ENCODE measurements around the gene KRTAP5-5.

DNA sequence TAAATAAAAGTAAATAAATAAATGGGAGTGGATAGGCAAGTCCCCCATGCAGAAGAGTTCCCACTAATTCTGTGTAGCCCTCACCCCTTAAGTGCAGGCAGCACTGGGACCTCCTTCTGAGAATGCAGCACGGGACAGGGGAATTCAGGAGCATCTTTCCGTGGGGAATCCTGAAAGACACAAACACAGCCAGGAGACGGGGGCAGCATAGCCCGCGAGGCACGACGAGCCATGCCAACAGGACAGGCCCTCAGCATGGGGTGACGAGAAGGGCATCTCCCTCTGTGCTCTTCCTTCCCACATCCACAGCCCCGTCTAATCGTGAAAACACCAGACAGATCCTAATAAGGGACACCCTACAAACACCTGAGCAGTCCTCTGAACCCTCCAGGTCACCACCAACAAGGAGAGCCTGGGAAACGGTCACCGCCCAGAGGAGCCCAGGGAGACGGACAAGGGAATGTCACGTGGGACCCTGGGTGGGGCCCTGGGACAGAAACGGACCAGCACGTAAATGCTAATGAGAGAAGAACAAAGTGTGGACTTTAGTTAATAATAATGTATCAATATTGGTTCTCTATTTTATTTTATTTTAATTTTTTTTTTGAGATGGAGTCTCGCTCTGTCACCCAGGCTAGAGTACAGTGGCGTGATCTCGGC, 6.8 kb downstream of the KRTAP5-5 start:
- TF ChIP-seq, protein P1, sequence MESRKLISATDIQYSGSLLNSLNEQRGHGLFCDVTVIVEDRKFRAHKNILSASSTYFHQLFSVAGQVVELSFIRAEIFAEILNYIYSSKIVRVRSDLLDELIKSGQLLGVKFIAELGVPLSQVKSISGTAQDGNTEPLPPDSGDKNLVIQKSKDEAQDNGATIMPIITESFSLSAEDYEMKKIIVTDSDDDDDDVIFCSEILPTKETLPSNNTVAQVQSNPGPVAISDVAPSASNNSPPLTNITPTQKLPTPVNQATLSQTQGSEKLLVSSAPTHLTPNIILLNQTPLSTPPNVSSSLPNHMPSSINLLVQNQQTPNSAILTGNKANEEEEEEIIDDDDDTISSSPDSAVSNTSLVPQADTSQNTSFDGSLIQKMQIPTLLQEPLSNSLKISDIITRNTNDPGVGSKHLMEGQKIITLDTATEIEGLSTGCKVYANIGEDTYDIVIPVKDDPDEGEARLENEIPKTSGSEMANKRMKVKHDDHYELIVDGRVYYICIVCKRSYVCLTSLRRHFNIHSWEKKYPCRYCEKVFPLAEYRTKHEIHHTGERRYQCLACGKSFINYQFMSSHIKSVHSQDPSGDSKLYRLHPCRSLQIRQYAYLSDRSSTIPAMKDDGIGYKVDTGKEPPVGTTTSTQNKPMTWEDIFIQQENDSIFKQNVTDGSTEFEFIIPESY (IDR thresholded peaks at IDR 0.05): no peak
- TF ChIP-seq, protein P2, sequence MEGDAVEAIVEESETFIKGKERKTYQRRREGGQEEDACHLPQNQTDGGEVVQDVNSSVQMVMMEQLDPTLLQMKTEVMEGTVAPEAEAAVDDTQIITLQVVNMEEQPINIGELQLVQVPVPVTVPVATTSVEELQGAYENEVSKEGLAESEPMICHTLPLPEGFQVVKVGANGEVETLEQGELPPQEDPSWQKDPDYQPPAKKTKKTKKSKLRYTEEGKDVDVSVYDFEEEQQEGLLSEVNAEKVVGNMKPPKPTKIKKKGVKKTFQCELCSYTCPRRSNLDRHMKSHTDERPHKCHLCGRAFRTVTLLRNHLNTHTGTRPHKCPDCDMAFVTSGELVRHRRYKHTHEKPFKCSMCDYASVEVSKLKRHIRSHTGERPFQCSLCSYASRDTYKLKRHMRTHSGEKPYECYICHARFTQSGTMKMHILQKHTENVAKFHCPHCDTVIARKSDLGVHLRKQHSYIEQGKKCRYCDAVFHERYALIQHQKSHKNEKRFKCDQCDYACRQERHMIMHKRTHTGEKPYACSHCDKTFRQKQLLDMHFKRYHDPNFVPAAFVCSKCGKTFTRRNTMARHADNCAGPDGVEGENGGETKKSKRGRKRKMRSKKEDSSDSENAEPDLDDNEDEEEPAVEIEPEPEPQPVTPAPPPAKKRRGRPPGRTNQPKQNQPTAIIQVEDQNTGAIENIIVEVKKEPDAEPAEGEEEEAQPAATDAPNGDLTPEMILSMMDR (IDR thresholded peaks at IDR 0.05 in 2 of 3, conservative IDR thresholded peaks at IDR 0.05 in 1 of 3; ENCODE audit: control insufficient read depth in 2 of 3, extremely low read depth in 1 of 3, insufficient read depth in 1 of 3, low read depth in 3 of 3, low read length in 3 of 3): no peak
- TF ChIP-seq HCFC1 (IDR thresholded peaks at IDR 0.05; ENCODE audit: low read length) (no peak), YY1 (IDR thresholded peaks at IDR 0.05; ENCODE audit: low read depth, low read length) (no peak), EP300 (IDR thresholded peaks at IDR 0.05; ENCODE audit: borderline replicate concordance in 1 of 2, control insufficient read depth in 1 of 2, low read depth in 2 of 2, low read length in 2 of 2) (no peak), EZH2 (IDR thresholded peaks at IDR 0.05; ENCODE audit: borderline replicate concordance, control insufficient read depth, low read depth, low read length) (no peak), FOXM1 (IDR thresholded peaks at IDR 0.05; ENCODE audit: low read depth, low read length) (no peak), SREBF2 (IDR thresholded peaks at IDR 0.05; ENCODE audit: low read length) (no peak), TCF12 (IDR thresholded peaks at IDR 0.05; ENCODE audit: low read depth, low read length) (no peak)
- TF ChIP-seq, protein P3, sequence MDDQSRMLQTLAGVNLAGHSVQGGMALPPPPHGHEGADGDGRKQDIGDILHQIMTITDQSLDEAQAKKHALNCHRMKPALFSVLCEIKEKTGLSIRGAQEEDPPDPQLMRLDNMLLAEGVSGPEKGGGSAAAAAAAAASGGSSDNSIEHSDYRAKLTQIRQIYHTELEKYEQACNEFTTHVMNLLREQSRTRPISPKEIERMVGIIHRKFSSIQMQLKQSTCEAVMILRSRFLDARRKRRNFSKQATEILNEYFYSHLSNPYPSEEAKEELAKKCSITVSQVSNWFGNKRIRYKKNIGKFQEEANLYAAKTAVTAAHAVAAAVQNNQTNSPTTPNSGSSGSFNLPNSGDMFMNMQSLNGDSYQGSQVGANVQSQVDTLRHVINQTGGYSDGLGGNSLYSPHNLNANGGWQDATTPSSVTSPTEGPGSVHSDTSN (IDR thresholded peaks at IDR 0.05; ENCODE audit: insufficient replicate concordance, low read depth, low read length): no peak
